GM21526 (cell line): ENCODE measurements around the gene LRP1.

ENCODE experiments used
- ATAC-seq: cut with Tn5 transposase; IDR thresholded peaks from one replicate; pipeline ENCODE4 v1.9.1; 2021; ENCODE audit warnings: moderate library complexity; ENCODE audit not compliant: unreplicated experiment, low FRiP score

The LRP1 gene

GRCh38 chr12:57093415-57094207 is 34.7 kb upstream of the LRP1 start:
- ATAC-seq = no peak

DNA sequence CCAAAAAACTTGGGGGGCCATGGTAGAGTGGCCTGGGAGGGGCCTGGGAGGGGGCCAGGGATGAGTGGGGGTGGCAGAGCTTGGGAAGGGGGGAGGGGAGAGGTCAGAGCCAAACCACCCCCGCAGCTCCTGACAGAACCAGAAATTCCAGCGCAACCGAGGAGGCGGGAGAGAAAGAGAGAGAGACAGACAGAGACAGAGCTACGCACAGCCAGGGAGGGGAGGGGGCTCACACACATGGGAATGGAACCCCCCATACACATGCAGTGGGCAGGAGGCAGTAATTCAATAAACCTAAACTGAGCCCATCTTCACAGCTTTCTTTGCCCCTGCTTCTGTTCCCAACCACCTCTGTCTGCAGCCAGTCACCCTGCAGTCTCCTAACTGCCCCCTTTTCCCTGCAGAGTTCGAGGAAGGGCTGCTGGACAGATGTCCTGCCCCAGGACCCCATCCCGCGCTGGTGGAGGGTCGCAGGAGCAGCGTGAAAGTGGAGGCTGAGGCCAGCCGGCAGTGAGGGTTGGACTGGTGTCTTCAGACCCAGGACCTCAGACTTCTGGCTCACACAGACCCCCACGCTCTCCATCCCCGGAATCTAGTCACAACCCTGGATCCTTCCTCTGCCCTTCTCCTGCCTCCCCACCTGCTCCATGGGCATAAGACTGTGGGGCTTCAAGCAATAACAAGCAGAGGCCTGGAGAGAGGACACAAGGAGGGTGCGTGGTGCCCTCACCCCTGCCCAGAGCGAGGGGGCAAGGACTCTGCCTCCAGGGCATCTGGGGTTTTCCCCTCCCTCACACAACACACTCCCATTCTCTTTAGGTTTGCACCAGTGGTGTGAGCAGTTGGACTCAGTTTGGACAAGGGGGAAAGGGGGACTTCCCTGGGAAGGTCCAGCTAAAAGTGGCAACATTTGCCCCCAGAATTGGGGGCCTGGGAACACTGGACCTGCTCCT is 33.8 kb upstream of the LRP1 start:
- no peak for ATAC-seq

DNA sequence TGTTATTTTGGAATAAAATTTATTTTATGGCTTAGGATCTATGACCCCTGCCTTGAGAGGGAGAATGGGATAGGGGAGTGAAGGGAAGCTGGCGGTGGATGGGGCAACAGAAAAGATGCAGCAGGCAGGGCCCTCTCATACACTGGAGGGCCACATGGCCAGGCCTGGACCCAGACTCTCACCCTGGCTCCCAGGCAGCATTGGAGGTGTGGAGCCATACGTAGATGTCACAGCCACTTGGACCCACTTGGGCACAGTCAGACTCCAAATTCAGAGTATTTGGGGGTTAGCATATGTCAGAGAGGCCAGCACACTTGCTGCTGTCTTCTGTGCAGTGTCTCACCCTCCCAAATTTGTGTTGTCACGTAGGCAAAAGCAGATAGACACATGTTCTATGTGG is 32.8 kb upstream of the LRP1 start:
- ATAC-seq = no peak

DNA sequence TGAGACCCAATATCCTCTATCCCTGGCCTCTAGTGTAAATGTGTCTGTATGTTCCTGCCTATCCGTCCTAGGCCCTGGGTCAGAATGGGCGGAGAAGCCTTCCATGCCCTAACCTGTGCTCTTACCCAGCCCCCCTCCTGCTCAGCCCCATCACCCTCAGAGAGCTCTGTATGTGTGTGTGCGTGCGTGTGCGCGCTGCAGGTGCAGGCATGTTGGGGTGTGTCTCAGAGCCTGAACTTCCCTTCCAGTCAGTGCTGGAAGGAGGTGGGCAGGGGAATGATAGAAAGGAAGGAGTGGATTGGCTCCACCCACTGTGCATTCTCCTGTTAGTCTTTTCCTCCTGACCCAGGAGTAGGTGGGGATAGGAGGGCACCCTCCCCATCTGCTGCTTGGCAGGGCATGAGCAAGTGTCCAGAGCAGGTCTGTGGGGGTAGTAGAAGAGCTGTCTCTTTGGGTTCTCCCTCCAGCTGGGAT is 32.1 kb upstream of the LRP1 start:
- no peak for ATAC-seq

DNA sequence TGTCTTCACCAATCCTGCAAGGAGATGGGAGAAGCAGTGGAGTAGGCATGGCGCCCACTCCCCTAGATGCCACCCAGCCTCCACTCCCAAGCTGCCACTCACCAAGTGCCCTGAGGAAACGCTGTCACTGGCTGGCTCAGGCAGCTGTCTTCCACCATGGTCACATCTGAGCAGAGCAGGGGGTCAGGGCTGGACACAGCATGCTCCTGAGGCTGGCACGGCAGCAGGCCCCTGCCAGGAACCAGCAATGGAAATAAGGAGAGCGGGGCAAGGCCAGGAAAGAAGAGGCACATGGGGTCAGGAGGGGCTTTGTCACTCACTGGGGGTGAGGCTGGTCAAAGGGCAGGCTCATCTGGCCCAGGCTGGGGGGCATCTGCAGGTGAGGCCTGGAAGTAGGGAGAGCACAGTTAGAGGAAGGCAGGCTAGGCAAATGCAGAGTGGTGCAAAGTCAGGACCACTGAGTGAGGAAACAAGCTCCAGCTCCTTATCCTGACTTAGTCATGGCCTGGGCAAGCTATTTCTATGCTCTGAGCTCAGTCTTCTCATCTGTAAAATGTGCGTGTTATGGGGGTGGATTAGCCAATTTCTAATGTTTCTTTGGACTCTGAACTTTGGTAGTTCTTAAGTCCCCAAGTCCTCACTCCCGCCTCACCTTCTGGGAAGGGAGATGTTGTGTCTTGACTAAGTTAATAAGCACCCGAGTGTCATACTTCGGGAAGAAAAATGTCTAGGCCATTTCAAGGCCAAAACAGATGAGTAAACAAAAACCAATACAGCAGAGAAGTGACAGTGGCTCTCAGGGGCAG is 31.3 kb upstream of the LRP1 start:
- no peak for ATAC-seq

GRCh38 chr12:57097554-57097835 is 30.8 kb upstream of the LRP1 start:
- ATAC-seq = no peak

DNA sequence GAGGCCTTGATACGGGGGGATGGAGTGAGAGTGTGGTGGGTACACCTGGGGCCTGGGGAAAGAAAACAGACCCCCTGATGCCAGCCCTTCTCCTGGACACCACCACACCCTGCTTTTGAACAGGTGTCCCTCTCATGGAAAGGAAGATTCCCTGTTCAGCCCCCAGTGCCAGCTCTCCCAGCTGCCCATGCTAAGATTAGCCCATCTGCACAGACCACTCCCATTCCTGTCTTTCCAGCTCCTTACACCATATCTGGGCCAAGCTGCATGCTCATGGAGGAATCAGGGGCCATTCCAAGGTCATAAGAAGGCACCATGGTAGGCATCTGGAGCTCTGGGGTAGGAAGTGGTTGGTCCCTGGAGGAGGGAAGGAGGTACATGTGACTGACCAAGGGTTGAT is 29.7 kb upstream of the LRP1 start:
- ATAC-seq = no peak

DNA sequence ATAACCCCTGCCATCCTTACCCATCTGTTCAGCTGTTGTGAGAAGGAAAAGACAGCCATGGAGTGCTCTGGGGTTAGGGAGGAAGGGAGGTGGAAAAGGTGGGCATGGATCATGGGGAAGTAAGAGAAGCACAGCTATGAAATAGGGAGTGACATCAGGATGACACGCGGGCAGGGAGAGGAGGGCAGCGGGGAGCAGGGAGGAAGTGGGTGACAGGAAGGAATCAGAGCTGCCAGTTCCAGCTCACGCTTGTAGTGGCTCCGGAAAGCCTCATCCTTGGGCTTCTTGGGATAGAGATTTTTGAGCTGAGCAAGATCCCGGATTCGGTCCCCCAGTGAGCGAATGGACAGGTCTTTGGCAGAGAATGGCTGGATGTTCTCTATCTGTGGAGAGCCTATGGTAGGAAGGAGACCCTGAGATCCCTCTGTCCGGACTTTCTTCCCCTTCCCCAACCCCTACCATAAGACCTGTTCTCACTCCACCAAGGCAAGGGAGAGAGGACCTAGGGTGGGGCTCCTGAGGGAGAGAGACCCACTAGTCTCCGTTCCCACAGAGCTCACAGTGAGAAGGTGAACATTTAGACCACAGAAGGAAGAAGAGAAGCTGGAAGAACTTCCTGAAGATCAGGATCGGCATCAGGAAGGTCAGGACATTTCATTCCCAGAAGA is 29.1 kb upstream of the LRP1 start:
- ATAC-seq = no peak

- ATAC-seq = no peak
Measured at GRCh38 chr12:57099766-57100165, 28.5 kb upstream of the LRP1 start.

- no peak for ATAC-seq
Measured at GRCh38 chr12:57101892-57102695, 26.2 kb upstream of the LRP1 start.

GRCh38 chr12:57103856-57104255 is 24.4 kb upstream of the LRP1 start:
- ATAC-seq = no peak

DNA sequence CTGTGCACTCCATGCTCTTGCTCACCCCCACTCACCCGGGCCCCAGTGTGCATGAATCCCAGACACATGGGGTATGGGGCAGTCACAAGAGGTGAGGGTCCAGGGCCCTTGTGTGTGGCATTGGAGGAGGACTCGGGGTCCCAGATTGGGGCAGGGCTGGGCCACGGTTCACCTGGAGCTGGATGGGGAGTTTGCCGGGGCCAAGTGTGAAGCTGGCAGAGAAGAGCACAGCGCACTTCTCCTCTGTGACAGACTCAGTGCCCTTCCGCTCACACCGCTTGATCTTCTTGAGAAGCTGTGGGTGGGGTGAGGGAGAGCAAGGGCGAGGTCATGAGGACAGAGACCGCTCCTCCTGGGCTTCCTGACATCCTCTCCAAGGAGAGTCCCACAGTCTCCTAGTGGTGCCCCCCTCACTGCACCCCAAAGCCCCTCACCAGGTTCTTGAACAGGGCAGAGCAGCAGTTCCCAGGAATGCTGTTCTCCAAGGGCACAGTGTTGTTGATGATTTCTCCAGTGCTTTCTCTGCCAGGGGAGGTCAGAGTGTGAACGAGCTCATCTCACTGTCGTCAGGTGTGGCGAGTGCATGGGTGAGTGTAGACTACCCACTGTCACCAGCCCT is 23.9 kb upstream of the LRP1 start:
- no peak for ATAC-seq

DNA sequence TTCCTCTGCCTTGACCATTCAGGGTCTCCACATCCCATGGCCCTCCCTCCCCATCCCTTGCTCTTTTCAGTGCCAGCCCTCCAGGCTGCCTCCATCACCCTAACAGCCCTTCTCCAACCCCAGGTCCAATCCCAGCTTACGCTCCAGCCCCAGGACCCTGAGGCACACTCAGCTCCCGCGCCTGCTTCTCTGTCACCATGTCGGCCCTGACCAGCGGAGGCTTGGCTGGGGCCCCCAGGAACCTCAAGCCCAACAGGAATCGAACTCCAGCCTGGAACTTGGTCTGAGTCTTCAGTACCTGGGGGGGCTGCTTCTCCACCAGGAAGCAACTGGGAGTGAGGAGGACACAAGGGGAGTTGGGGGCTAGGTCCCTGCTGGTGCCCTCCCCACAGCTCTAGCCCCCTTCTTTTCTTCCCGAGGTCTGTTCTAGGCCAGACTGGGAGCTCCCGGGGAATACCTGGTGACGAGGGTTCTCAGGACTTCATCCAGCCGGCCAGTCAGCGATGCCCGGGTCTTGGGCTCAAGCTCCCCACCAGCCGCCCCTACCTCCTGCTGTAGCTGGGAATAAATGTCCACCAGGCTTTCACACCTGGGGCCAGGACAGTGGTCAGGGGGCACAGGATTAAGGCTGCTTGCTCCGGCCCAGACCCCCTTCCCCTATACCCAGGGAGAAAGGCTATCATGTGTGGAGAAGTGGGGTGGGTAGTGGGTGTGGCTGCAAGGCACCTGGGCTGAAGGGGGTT is 23.1 kb upstream of the LRP1 start:
- no peak for ATAC-seq

DNA sequence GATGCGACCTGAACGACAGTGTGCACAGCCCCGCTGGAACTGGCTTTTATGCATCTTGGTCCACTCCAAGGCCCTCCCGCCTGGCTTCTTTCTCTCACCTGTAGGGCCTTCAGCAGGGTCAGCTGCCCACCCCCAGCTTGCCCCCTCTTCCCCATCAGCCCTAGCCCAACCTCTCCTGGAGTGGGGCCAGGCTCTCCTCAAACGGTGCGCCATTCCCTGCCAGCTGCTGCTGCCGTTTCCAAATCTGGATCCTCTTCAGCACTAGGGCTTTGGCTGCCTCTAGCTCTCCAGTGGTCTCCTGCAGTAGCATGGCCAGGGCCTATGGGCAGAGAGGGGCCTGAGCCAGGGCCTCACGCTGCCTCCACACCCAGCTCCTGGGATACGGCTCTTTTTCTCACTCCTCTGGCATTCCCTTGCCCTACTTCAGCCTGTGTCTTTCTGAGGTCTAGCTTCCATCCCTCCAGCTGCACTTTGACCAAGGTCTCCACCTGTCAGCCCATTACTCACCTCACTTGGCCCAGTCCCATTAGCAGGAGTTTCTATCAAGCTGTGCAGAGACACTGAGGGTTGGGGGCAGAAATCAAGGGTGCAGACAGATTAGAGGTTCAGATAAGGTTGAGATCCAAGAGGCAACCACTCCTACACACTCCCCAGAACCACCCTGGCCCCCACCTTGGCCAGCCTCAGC is 22.1 kb upstream of the LRP1 start:
- no peak for ATAC-seq

- ATAC-seq = no peak
Measured at GRCh38 chr12:57107456-57108155, 20.7 kb upstream of the LRP1 start.

DNA sequence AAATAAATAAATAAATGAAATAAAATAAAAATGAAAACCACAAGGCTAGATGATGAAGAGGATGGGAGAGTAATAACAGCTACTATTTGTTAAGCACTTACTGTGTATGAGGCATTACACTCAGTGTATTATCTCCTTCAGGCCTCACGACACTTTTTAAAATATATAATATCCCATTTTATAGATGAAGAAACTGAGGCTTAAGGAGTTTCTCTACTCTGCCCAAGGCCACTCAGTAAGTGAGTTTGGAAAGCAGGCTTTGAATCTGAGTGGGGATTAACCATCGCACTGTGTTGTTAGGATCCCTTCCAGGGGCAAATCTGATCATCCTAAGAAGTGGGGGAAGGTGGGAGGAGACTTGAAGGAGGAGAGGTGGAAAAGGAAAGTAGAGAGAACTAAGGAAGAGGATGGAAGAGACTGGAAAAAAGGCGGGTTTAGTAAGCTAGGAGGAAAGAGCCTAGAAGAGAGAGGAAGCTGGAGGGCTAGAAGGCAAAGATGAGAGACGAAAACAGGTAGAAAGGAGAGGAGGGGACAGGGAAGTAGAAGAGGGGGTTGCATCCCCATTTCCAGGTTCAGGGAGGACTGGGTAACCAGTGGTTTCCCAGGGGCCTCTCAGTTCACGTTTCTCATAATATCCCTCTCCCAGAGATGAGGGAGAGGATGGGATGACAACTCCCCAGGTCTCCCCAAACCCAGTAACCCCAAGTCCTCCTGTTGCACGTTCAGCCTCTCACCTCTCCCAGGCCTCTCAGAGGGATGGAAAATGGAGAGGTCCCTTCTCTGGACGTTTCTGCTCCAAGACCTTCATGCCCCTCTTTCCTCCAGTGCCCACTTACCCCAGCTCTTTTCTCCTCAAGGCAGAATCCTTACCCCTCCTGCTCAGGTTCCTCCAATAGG is 18.8 kb upstream of the LRP1 start:
- no peak for ATAC-seq
